Adrenal gland (tissue), 12 donors: Measurements from ENCODE around the gene SLAMF7. TPM values are rescaled to one million over a fixed set of nuclear protein-coding genes. Genes with fewer than 3 reads are reported as not detected.
"Not testable (repeated sequence)": the region's sequence is repeated elsewhere in the genome, so short reads cannot be mapped to it uniquely, and the experiment has no call there.

Experiments used
- DNase-seq, 7 donors: peaks; one replicate each; pipeline ENCODE4 v3.0.0-alpha.2; 2019 to 2020
- H3K27ac ChIP-seq, 5 donors: fragments of 200-600 bp; sonication (generic) in 4 of 5; 1 replicate in 3 of 5; 2 replicates in 2 of 5; pipeline versions ENCODE4 v1.5.1 to v1.8.0; 2016 to 2020; ENCODE audit warnings: mild to moderate bottlenecking in 1 of 5
- H3K27me3 ChIP-seq: fragments of 200-600 bp; 2 replicates; pipeline ENCODE4 v1.8.0; 2021
- H3K36me3 ChIP-seq, 2 donors: fragments of 200-600 bp; replicated peaks in 1 of 2; 1 replicate in 1 of 2; 2 replicates in 1 of 2; pipeline versions ENCODE4 v1.5.1 to v1.8.0; 2018 to 2022
- H3K4me1 ChIP-seq, 2 donors: fragments of 200-600 bp; replicated peaks in 1 of 2; 1 replicate in 1 of 2; 2 replicates in 1 of 2; pipeline versions ENCODE4 v1.5.1 to v1.8.0; 2018 to 2021
- H3K4me3 ChIP-seq, 4 donors: fragments of 200-600 bp; sonication (generic) in 3 of 4; one replicate each; pipeline ENCODE4 v1.5.1; 2016 to 2018
- H3K9me3 ChIP-seq, 3 donors: fragments of 200-600 bp; sonication (generic) in 1 of 3; replicated peaks in 1 of 3; 1 replicate in 2 of 3; 2 replicates in 1 of 3; pipeline versions ENCODE4 v1.5.1 to v1.8.0; 2016 to 2021
- POLR2A ChIP-seq, 2 donors: fragments of 450-650 bp; IDR thresholded peaks; one replicate each; pipeline ENCODE4 v1.6.1; 2017; ENCODE audit warnings: antibody characterized with exemption in 2 of 2, mild to moderate bottlenecking in 2 of 2, moderate library complexity in 1 of 2
- WGBS, 4 donors: extraction: QIAGEN DNeasy Blood & Tissue Kit in 2 of 4; methylation state at CpG; one replicate each; pipeline versions ENCODE4 v1.1.5 to v1.1.7; 2013 to 2017; 5-methylcytosine and 5-hydroxymethylcytosine counted together
- intact Hi-C, 2 donors: fragments of 100-400 bp; cut with DNase I; formaldehyde crosslinking; loops; one replicate each; pipeline versions ENCODE4 v1.14.1 to v1.15.0; 2022 to 2023
- polyA plus RNA-seq, 3 donors: library from polyadenylated mRNA; stranded (reverse); fragments of 200-250 nt in 2 of 3; fragments of 350-450 nt in 1 of 3; fragmentation: Illumina TruSeq in 1 of 3; extraction: RNeasy Lipid Tissue Mini Kit (QIAGEN cat#74804) in 1 of 3; gene quantifications; one replicate each; pipeline ENCODE4 v1.2.3, GENCODE V29; 2013 to 2014
- total RNA-seq, 9 donors: library from RNA; depleted of rRNA in 4 of 9; stranded (reverse); fragments of >200 nt in 4 of 9; fragments of 120-200 nt in 1 of 9; fragmentation: NEBNext Ultra II Directional in 1 of 9; extraction: Animal tissue kit (Norgen Biotek cat#: 25700) in 1 of 9; gene quantifications; one replicate each; pipeline versions ENCODE4 v1.1.0 to v1.2.4, GENCODE V29; 2013 to 2023
- TF ChIP-seq, protein P1 (sequence below), 6 experiments: fragments of 450-650 bp in 4 of 6; fragments of 200-600 bp in 2 of 6; sonication (generic) in 1 of 6; IDR thresholded peaks; 1 replicate in 5 of 6; 2 replicates in 1 of 6; pipeline versions ENCODE4 v1.5.1 to v1.8.0; 2016 to 2021; ENCODE audit warnings: antibody characterized with exemption in 6 of 6, mild to moderate bottlenecking in 2 of 6, moderate library complexity in 1 of 6
- donor health status: healthy with polysubstance abuse.
- donor health status: Bipolar disorder and iron deficiency.
- donor health status: DM: yes; HTN: yes; CAD: no.
- donor health status: DM: no; HTN: no; CAD: no.
- donor health status: DM: no; HTN: no; CAD: no.
- donor health status: DM: yes; HTN: yes; CAD: no.

Gene SLAMF7
- total and polyA plus RNA-seq, 12 donors: 0.26 to 3.1 (median 0.85) TPM; not detected in 2

GRCh38 chr1:160711602-160712311 lies 27.3 kb upstream of the SLAMF7 start, which contains the start of gene CD48:
Gene CD48 (minus strand): TSS chr1:160711822. CDS start chr1:160711763, 59 bp downstream.
- no peak for DNase-seq
- WGBS, 4 donors: 48 to 59% (median 54%) methylated on average over 9 of the region's 9 CpGs
- Histone ChIP-seq H3K27me3 (no peaks in the 10 kb centered on the region), H3K9me3 (no peaks in the 10 kb centered on the region), H3K4me3 (no peak within 1 kb of the TSS), H3K36me3 (no peaks in the 10 kb centered on the region), H3K27ac (peak within 1 kb of the TSS in 1 of 5 donors; percentile 62), H3K4me1 (no peaks in the 10 kb centered on the region)
- TF ChIP-seq, protein P1, sequence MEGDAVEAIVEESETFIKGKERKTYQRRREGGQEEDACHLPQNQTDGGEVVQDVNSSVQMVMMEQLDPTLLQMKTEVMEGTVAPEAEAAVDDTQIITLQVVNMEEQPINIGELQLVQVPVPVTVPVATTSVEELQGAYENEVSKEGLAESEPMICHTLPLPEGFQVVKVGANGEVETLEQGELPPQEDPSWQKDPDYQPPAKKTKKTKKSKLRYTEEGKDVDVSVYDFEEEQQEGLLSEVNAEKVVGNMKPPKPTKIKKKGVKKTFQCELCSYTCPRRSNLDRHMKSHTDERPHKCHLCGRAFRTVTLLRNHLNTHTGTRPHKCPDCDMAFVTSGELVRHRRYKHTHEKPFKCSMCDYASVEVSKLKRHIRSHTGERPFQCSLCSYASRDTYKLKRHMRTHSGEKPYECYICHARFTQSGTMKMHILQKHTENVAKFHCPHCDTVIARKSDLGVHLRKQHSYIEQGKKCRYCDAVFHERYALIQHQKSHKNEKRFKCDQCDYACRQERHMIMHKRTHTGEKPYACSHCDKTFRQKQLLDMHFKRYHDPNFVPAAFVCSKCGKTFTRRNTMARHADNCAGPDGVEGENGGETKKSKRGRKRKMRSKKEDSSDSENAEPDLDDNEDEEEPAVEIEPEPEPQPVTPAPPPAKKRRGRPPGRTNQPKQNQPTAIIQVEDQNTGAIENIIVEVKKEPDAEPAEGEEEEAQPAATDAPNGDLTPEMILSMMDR (IDR thresholded peaks at IDR 0.05): no peak
- TF ChIP-seq POLR2A (IDR thresholded peaks at IDR 0.05): no peak
- intact Hi-C loops: no loop called here

DNA sequence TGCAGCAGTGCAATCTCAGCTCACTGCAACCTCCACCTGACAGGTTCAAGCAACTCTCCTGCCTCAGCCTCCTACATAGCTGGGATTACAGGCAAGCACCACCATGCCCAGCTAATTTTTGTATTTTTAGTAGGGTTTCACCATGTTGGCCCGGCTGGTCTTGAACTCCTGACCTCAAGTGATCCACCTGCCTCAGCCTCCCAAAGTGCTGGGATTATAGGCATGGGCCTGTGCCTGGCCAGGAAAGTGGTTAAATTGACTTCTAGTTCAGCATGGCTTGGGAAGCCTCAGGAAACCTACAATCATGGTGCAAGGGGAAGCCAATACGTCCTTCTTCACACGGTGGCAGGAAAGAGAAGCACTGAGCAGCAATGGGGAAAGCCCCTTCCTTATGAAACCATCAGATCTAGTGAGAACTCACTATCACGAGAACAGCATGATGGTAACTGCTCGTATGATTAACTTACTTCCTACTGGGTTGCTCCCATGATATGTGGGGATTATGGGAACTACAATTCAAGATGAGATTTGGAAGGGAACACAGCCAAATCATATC lies 26.4 kb upstream of the SLAMF7 start:
- H3K9me3 ChIP-seq, H3K36me3 ChIP-seq, H3K4me1 ChIP-seq, H3K27me3 ChIP-seq, intact Hi-C loops, H3K4me3 ChIP-seq: not testable (repeated sequence)
- H3K27ac ChIP-seq: peak overlapping the region in 1 of 5 donors; percentile 62
- 62 to 73% (median 68%) methylated on average over 5 of the region's 5 CpGs for WGBS, 4 donors
- peak in 3 of 7 donors; percentile 21 to 25 (median 24) for DNase-seq

DNA sequence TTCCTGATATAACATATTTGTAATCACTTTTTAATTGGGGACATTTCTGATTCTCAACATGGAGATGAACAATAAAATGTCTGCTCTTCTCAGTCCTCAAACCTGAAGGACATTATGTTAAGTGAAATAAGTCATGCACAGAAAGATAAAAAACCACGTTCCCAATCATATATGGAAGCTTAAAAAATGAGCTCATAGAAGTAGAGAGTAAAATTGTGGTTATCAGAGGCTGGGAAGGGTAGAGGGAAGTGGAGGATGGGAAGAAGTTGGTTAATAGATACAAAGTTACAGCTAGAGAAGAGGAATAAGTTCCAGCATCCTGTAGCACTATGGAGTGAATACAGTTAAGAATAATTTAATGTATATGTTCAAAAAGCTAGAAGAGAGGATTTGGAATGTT lies 25.9 kb upstream of the SLAMF7 start:
- intact Hi-C loops: no loop called here
- 16 to 27% (median 25%) methylated on average over 1 of the region's 1 CpG for WGBS, 4 donors
- no peak for TF ChIP-seq POLR2A (IDR thresholded peaks at IDR 0.05)
- TF ChIP-seq, protein P1 (IDR thresholded peaks at IDR 0.05): no peak
- Histone ChIP-seq H3K9me3 (no peaks in the 10 kb centered on the region), H3K4me1 (no peaks in the 10 kb centered on the region), H3K36me3 (no peaks in the 10 kb centered on the region), H3K27ac (peak overlapping the region in 1 of 5 donors; percentile 62), H3K27me3 (no peaks in the 10 kb centered on the region), H3K4me3 (no peak overlapping the region)
- no peak for DNase-seq

GRCh38 chr1:160714034-160714648 lies 24.9 kb upstream of the SLAMF7 start:
- 66 to 85% (median 78%) methylated on average over 4 to 5 of the region's 5 CpGs for WGBS, 4 donors
- H3K27ac ChIP-seq, intact Hi-C loops, H3K4me3 ChIP-seq, H3K27me3 ChIP-seq, H3K36me3 ChIP-seq, H3K4me1 ChIP-seq, DNase-seq, H3K9me3 ChIP-seq: not testable (repeated sequence)

GRCh38 chr1:160716013-160716412 lies 23.0 kb upstream of the SLAMF7 start:
- TF ChIP-seq, protein P1 (IDR thresholded peaks at IDR 0.05): no peak
- TF ChIP-seq POLR2A (IDR thresholded peaks at IDR 0.05): no peak
- 80 to 95% (median 88%) methylated on average over 1 of the region's 1 CpG for WGBS, 4 donors
- Histone ChIP-seq H3K4me3 (no peak overlapping the region), H3K4me1 (no peaks in the 10 kb centered on the region), H3K27me3 (no peaks in the 10 kb centered on the region), H3K36me3 (no peaks in the 10 kb centered on the region), H3K27ac (no peak overlapping the region), H3K9me3 (no peaks in the 10 kb centered on the region)
- no peak for DNase-seq
- intact Hi-C loops: no loop called here
